GM23338 (cell line): Measurements from ENCODE around the gene SENP5. TPM values are rescaled to one million over a fixed set of nuclear protein-coding genes. Genes with fewer than 3 reads are reported as not detected.

Experiments used
- ATAC-seq: fragments of 200-7000 bp; cut with Tn5 transposase; 3 replicates; pipeline ENCODE4 v1.9.1; 2020
- DNase-seq: peaks from one replicate; pipeline ENCODE4 v3.0.0-alpha.2; 2015; ENCODE audit warnings: low spot score
- H2AFZ ChIP-seq: fragments of 200-600 bp; sonication (generic); 2 replicates; pipeline ENCODE4 v1.8.0; 2016; ENCODE audit warnings: antibody characterized with exemption, mild to moderate bottlenecking, moderate library complexity
- H3F3A ChIP-seq: fragments of 200-600 bp; sonication (generic); replicated peaks from 2 replicates; pipeline ENCODE4 v1.8.0; 2017; ENCODE audit warnings: antibody characterized with exemption, mixed run types, low read depth
- H3K27ac ChIP-seq: fragments of 200-600 bp; sonication (generic); 2 replicates; pipeline ENCODE4 v1.6.1; 2016; ENCODE audit warnings: low read depth
- H3K27me3 ChIP-seq: fragments of 200-600 bp; sonication (generic); 2 replicates; pipeline ENCODE4 v1.8.0; 2016; ENCODE audit warnings: mild to moderate bottlenecking, mixed run types, moderate library complexity; ENCODE audit not compliant: insufficient read depth
- H3K36me3 ChIP-seq: fragments of 200-600 bp; sonication (generic); 2 replicates; pipeline ENCODE4 v1.8.0; 2016; ENCODE audit warnings: mild to moderate bottlenecking; ENCODE audit not compliant: insufficient read depth
- H3K4me1 ChIP-seq: fragments of 200-600 bp; sonication (generic); 2 replicates; pipeline ENCODE4 v1.8.0; 2016; ENCODE audit warnings: mild to moderate bottlenecking, moderate library complexity; ENCODE audit not compliant: insufficient read depth
- H3K4me2 ChIP-seq: fragments of 200-600 bp; sonication (generic); 2 replicates; pipeline ENCODE4 v1.7.1; 2017; ENCODE audit warnings: mixed run types
- H3K4me3 ChIP-seq: fragments of 200-600 bp; sonication (generic); 2 replicates; pipeline ENCODE4 v1.6.1; 2016; ENCODE audit warnings: mixed run types
- H3K79me2 ChIP-seq: fragments of 200-600 bp; sonication (generic); replicated peaks from 2 replicates; pipeline ENCODE4 v1.8.0; 2017; ENCODE audit warnings: mild to moderate bottlenecking; ENCODE audit not compliant: insufficient read depth
- H3K9me2 ChIP-seq: fragments of 200-600 bp; sonication (generic); 2 replicates; pipeline ENCODE4 v1.8.0; 2017; ENCODE audit not compliant: insufficient read depth
- H4K20me1 ChIP-seq: fragments of 200-600 bp; sonication (generic); replicated peaks from 2 replicates; pipeline ENCODE4 v1.8.0; 2017; ENCODE audit warnings: mild to moderate bottlenecking; ENCODE audit not compliant: insufficient read depth
- H3K27ac Mint-ChIP-seq: 2 replicates; pipeline ENCODE4 v1.8.0; 2020; ENCODE audit warnings: inconsistent platforms, mild to moderate bottlenecking, moderate library complexity, mixed read lengths
- H3K27me3 Mint-ChIP-seq: 3 replicates; pipeline ENCODE4 v1.8.0; 2022; ENCODE audit warnings: low read depth, mild to moderate bottlenecking, moderate library complexity, mixed read lengths, inconsistent platforms; ENCODE audit not compliant: insufficient read depth, poor library complexity
- H3K36me3 Mint-ChIP-seq: 3 replicates; pipeline ENCODE4 v1.8.0; 2021; ENCODE audit warnings: low read depth, mild to moderate bottlenecking, inconsistent platforms, moderate library complexity, mixed read lengths
- H3K4me1 Mint-ChIP-seq: 3 replicates; pipeline ENCODE4 v1.8.0; 2020; ENCODE audit warnings: mild to moderate bottlenecking, inconsistent platforms, mixed read lengths
- H3K4me3 Mint-ChIP-seq: 3 replicates; pipeline ENCODE4 v1.8.0; 2021; ENCODE audit warnings: moderate library complexity, mild to moderate bottlenecking, inconsistent platforms, mixed read lengths
- H3K9me3 Mint-ChIP-seq: 3 replicates; pipeline ENCODE4 v1.8.0; 2020; ENCODE audit warnings: moderate library complexity, mild to moderate bottlenecking, inconsistent platforms, mixed read lengths
- CREB1 ChIP-seq: fragments of 250-450 bp; sonication (Bioruptor Pico); IDR thresholded peaks from 2 replicates; pipeline ENCODE4 v1.5.0; 2020; ENCODE audit warnings: low read depth, mild to moderate bottlenecking, moderate library complexity
- ETS1 ChIP-seq: IDR thresholded peaks from 2 replicates; pipeline ENCODE4 v1.6.1; 2016; ENCODE audit warnings: antibody characterized with exemption
- EZH2 ChIP-seq: fragments of 200-600 bp; sonication (generic); IDR thresholded peaks from one replicate; pipeline ENCODE4 v1.8.0; 2017; ENCODE audit warnings: antibody characterized with exemption, mild to moderate bottlenecking, low read depth; ENCODE audit not compliant: unreplicated experiment
- EZH2phosphoT487 ChIP-seq: fragments of 200-600 bp; sonication (generic); IDR thresholded peaks from one replicate; pipeline ENCODE4 v1.8.1; 2018; ENCODE audit warnings: antibody characterized with exemption; ENCODE audit not compliant: unreplicated experiment
- JUNB ChIP-seq: IDR thresholded peaks from one replicate; pipeline ENCODE4 v1.6.1; 2016; ENCODE audit warnings: antibody characterized with exemption; ENCODE audit not compliant: unreplicated experiment
- NANOG ChIP-seq: IDR thresholded peaks from 2 replicates; pipeline ENCODE4 v1.6.1; 2016; ENCODE audit warnings: antibody characterized with exemption, borderline replicate concordance
- POLR2AphosphoS5 ChIP-seq: IDR thresholded peaks from 2 replicates; pipeline ENCODE4 v1.6.1; 2016; ENCODE audit warnings: antibody characterized with exemption, low read depth
- REST ChIP-seq: IDR thresholded peaks from one replicate; pipeline ENCODE4 v1.6.1; 2018; ENCODE audit warnings: antibody characterized with exemption; ENCODE audit not compliant: unreplicated experiment
- STAT1 ChIP-seq: IDR thresholded peaks from one replicate; pipeline ENCODE4 v1.6.1; 2016; ENCODE audit warnings: antibody characterized with exemption; ENCODE audit not compliant: unreplicated experiment
- ZNF114 ChIP-seq: fragments of 250-450 bp; sonication (Bioruptor Pico); IDR thresholded peaks from 2 replicates; pipeline ENCODE4 v1.5.0; 2020; ENCODE audit warnings: mild to moderate bottlenecking, moderate library complexity
- ZNF331 ChIP-seq: fragments of 250-450 bp; sonication (Bioruptor Pico); IDR thresholded peaks from 2 replicates; pipeline ENCODE4 v1.5.0; 2020; ENCODE audit warnings: low read depth, mild to moderate bottlenecking, moderate library complexity
- ZNF462 ChIP-seq: fragments of 250-450 bp; sonication (Bioruptor Pico); IDR thresholded peaks from 2 replicates; pipeline ENCODE4 v1.5.0; 2020; ENCODE audit warnings: mild to moderate bottlenecking, moderate library complexity
- polyA plus RNA-seq: library from polyadenylated mRNA; unstranded; fragments of >200 nt; fragmentation: Nextera tagmentation; extraction: Ambion mirVana; gene quantifications from 2 replicates; pipeline ENCODE4 v1.2.1, GENCODE V29; 2016
- total RNA-seq: library from RNA; depleted of rRNA; stranded (reverse); fragments of >200 nt; shearing (Covaris generic); gene quantifications from 2 replicates; pipeline ENCODE4 v1.2.3, GENCODE V29; 2014

Gene SENP5
- total and polyA plus RNA-seq, 2 experiments from 2014 or later = 12.2 to 34.3 TPM

- Histone ChIP-seq H3K27me3 (no peaks in the 10 kb centered on the region), H3K27ac (no peak overlapping the region), H3K79me2 (peaks cover 79% of the 10 kb centered on the region), H3F3A (no peaks in the 10 kb centered on the region), H3K36me3 (no peaks in the 10 kb centered on the region), H3K9me2 (no peaks in the 10 kb centered on the region), H3K4me2 (no peak overlapping the region), H4K20me1 (peaks cover 23% of the 10 kb centered on the region), H3K4me3 (no peak overlapping the region), H2AFZ (no peak overlapping the region), H3K4me1 (no peaks in the 10 kb centered on the region)
- H3K27me3 Mint-ChIP-seq = peaks cover 3% of the 10 kb centered on the region
- TF ChIP-seq REST (no peak), ZNF114 (no peak), JUNB (no peak), STAT1 (no peak), ETS1 (no peak), EZH2phosphoT487 (no peak), EZH2 (no peak), CREB1 (CRISPR knock-in tag) (no peak), ZNF331 (CRISPR knock-in tag) (no peak), ZNF462 (no peak), POLR2AphosphoS5 (no peak), NANOG (no peak)
- no peak overlapping the region for H3K4me3 Mint-ChIP-seq
- ATAC-seq (no peak), DNase-seq (no peak)
- H3K27ac Mint-ChIP-seq = no peak overlapping the region
- H3K36me3 Mint-ChIP-seq = peaks cover 3% of the 10 kb centered on the region; the same call in 2 of the 3 replicates
- no peaks in the 10 kb centered on the region for H3K4me1 Mint-ChIP-seq
- no peaks in the 10 kb centered on the region for H3K9me3 Mint-ChIP-seq
Measured at GRCh38 chr3:196894557-196895295, 27.0 kb downstream of the SENP5 start.
